T47D (cell line): ENCODE measurements around the gene IL9R.
"Not testable (repeated sequence)": the region's sequence is repeated elsewhere in the genome, so short reads cannot be mapped to it uniquely, and the experiment has no call there.

Source experiments
- DNase-seq, 2 experiments: peaks; one replicate each; pipeline versions ENCODE4 v3.0.0 to v3.0.0-alpha.2; 2011 to 2012; ENCODE audit warnings: low read depth in 1 of 2, low spot score in 1 of 2
- JUND ChIP-seq: IDR thresholded peaks from 2 replicates; pipeline ENCODE4 v1.6.1; 2012; ENCODE audit warnings: low read depth
- in situ Hi-C: cut with HindIII; loops from 2 replicates; pipeline ENCODE4 v1.10.0; 2016; ENCODE audit warnings: low sequenced_read_pairs, low pct_unique_long_range_greater_than_20kb

IL9R gene

GRCh38 chrX:156001001-156001666 lies 3.6 kb downstream of the IL9R start:
- DNase-seq: no peak
- no peak for TF ChIP-seq JUND
- in situ Hi-C loops: no loop called here

- in situ Hi-C loops: no loop called here
- DNase-seq: no peak
- TF ChIP-seq JUND: no peak
These were observed 4.1 kb downstream of the IL9R start for GRCh38 chrX:156001667-156002021.

GRCh38 chrX:156002507-156002906 lies 5.0 kb downstream of the IL9R start:
- no peak for TF ChIP-seq JUND
- in situ Hi-C loops: no loop called here
- no peak for DNase-seq

- TF ChIP-seq JUND: no peak
- no peak for DNase-seq
- in situ Hi-C loops: no loop called here
These were observed 6.1 kb downstream of the IL9R start for GRCh38 chrX:156003486-156004185.

GRCh38 chrX:156004256-156004655 lies 6.8 kb downstream of the IL9R start:
- DNase-seq: no peak
- in situ Hi-C loops: no loop called here
- TF ChIP-seq JUND: no peak

GRCh38 chrX:156004740-156005139 lies 7.2 kb downstream of the IL9R start:
- in situ Hi-C loops: no loop called here
- TF ChIP-seq JUND: no peak
- no peak for DNase-seq

- in situ Hi-C loops: no loop called here
- TF ChIP-seq JUND: no peak
- DNase-seq: no peak
These were observed 7.6 kb downstream of the IL9R start for GRCh38 chrX:156005144-156005543.

- in situ Hi-C loops, DNase-seq: not testable (repeated sequence)
These were observed 9.0 kb downstream of the IL9R start for GRCh38 chrX:156006468-156006867.

- DNase-seq, in situ Hi-C loops: not testable (repeated sequence)
These were observed 10.9 kb downstream of the IL9R start for GRCh38 chrX:156008379-156008778.

- no peak for TF ChIP-seq JUND
- DNase-seq: no peak
- in situ Hi-C loops: no loop called here
These were observed 11.4 kb downstream of the IL9R start for GRCh38 chrX:156008915-156009314.

GRCh38 chrX:156009691-156010090 lies 12.2 kb downstream of the IL9R start:
- in situ Hi-C loops, DNase-seq: not testable (repeated sequence)

- in situ Hi-C loops, DNase-seq: not testable (repeated sequence)
These were observed 15.9 kb downstream of the IL9R start for GRCh38 chrX:156013286-156013953.

- DNase-seq: not testable (repeated sequence)
These were observed 22.4 kb downstream of the IL9R start for GRCh38 chrX:156019846-156020245.

GRCh38 chrX:156023002-156023401 lies 25.5 kb downstream of the IL9R start:
- in situ Hi-C loops, DNase-seq: not testable (repeated sequence)

More at GRCh38 chrX:156019846-156020245, 22.4 kb downstream of the IL9R start:
- in situ Hi-C loops: not testable (repeated sequence)

GRCh38 chrX:156024949-156025492 lies 27.5 kb downstream of the IL9R start:
- in situ Hi-C loops: not testable (repeated sequence)

GRCh38 chrX:156028653-156029237 lies 31.2 kb downstream of the IL9R start:
- in situ Hi-C loops: not testable (repeated sequence)

More at GRCh38 chrX:156024949-156025492, 27.5 kb downstream of the IL9R start:
- not testable (repeated sequence) for DNase-seq

GRCh38 chrX:156029296-156029695 lies 31.8 kb downstream of the IL9R start:
- in situ Hi-C loops, DNase-seq: not testable (repeated sequence)

More at GRCh38 chrX:156028653-156029237, 31.2 kb downstream of the IL9R start:
- DNase-seq: not testable (repeated sequence)
